ENCODE results near the gene WDR1.

The WDR1 gene

DNA sequence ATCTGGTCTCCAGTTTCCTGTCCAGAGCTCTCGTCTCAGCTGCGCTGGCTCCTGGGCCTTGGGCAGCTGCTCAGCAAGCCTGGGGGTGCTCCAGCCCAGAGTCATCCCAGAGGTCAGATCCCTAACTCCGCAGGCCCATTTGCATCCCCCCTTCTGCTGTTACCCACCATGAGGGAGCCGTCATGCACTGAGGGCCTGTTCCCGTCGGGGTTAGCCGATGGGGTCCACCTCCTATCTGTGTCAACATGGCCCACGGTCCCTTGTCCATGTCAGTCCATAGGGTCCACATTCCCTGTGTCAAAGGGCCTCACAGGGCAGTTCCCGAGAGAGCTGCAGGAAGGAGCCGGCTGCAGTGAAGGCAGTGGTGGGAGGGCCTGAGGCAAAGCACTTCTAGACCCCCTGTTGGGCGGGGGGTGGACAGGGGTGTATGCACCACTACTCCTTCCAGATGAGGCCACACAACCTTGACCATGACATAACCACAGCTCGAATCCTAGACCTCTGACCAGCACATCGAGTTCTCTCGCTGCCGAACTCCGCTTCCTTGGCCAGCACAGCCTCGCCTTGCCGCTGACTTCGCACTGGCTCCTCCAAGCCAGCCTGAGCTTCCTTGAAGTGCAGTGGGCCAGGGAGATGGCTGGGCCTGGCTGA lies 24.9 kb downstream of the WDR1 start:
- no peak for TF ChIP-seq EZH2 (IDR thresholded peaks at IDR 0.05; ENCODE audit: borderline replicate concordance, low read depth, low read length, severe bottlenecking)
- TF ChIP-seq, protein P1, sequence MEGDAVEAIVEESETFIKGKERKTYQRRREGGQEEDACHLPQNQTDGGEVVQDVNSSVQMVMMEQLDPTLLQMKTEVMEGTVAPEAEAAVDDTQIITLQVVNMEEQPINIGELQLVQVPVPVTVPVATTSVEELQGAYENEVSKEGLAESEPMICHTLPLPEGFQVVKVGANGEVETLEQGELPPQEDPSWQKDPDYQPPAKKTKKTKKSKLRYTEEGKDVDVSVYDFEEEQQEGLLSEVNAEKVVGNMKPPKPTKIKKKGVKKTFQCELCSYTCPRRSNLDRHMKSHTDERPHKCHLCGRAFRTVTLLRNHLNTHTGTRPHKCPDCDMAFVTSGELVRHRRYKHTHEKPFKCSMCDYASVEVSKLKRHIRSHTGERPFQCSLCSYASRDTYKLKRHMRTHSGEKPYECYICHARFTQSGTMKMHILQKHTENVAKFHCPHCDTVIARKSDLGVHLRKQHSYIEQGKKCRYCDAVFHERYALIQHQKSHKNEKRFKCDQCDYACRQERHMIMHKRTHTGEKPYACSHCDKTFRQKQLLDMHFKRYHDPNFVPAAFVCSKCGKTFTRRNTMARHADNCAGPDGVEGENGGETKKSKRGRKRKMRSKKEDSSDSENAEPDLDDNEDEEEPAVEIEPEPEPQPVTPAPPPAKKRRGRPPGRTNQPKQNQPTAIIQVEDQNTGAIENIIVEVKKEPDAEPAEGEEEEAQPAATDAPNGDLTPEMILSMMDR (IDR thresholded peaks at IDR 0.05; ENCODE audit: borderline replicate concordance, extremely low read depth, low read length, poor library complexity, severe bottlenecking): no peak
- no peaks in the 10 kb centered on the region for H3K27me3 ChIP-seq (ENCODE audit: insufficient read depth, low read length, poor library complexity)
- peaks cover 92% of the 10 kb centered on the region for H4K20me1 ChIP-seq (ENCODE audit: insufficient read depth, low read length)
- H3K4me1 ChIP-seq (ENCODE audit: insufficient read depth, low read length): no peaks in the 10 kb centered on the region
- H2AFZ ChIP-seq (ENCODE audit: low read depth, low read length): no peak overlapping the region
- ATAC-seq (ENCODE audit: insufficient read depth, low read depth): no peak
- no peak overlapping the region for H3K27ac ChIP-seq (ENCODE audit: low read length)
- H3K4me2 ChIP-seq (ENCODE audit: insufficient read depth, low read length): no peak overlapping the region
- no peak overlapping the region for H3K4me3 ChIP-seq (ENCODE audit: low read depth in 1 of 2, low read length in 2 of 2)
- no peak for DNase-seq
- H3K9me3 ChIP-seq (ENCODE audit: insufficient read depth, low read length, severe bottlenecking): no peaks in the 10 kb centered on the region
- no peak overlapping the region for H3K9ac ChIP-seq (ENCODE audit: low read depth, low read length)
- peaks cover 77% of the 10 kb centered on the region for H3K79me2 ChIP-seq (ENCODE audit: insufficient read depth, low read length)
- H3K36me3 ChIP-seq (ENCODE audit: insufficient read depth, low read length): peaks cover 99% of the 10 kb centered on the region

DNA sequence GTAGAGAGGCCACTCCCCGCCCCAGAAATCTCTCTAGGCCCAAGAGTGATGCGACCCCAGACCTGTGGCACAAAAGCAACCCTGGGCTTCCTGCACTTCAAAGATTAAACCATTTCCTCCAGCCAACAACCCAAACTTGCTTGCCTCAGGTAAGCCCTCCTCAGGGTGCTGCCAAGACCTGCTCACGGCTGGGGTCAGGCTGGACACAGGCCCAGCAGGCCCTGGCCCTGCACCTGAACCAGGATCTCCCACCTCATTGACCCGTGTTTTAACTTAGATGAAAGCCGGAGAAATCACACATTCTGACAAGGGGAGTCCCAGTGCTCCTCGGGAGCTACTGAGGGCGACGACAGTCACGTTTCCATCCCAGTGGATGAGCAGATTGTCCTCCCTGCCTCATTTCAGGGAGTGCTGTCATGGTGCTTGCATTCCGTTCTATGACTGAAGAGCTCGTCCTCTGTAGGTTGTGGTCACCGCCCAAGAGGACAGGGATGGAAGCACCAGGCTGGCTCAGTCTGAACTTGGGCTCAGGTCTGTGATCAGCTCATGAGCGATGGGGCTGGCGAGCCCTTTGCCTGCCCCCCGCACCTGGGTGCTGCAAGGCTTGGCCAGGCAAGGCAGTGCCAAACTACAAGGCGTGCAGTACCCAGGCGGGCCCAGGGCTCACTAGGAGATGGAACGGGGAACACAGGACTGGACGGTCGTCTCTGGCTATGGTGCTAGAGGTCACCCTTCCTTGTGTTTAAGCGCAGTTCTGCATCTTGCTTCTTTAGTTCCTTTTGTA lies 25.9 kb downstream of the WDR1 start:
- Histone ChIP-seq H3K27ac (ENCODE audit: low read length) (no peak overlapping the region), H3K79me2 (ENCODE audit: insufficient read depth, low read length) (peaks cover 67% of the 10 kb centered on the region), H4K20me1 (ENCODE audit: insufficient read depth, low read length) (peaks cover 92% of the 10 kb centered on the region), H3K4me2 (ENCODE audit: insufficient read depth, low read length) (no peak overlapping the region), H2AFZ (ENCODE audit: low read depth, low read length) (no peak overlapping the region), H3K9ac (ENCODE audit: low read depth, low read length) (no peak overlapping the region), H3K9me3 (ENCODE audit: insufficient read depth, low read length, severe bottlenecking) (no peaks in the 10 kb centered on the region), H3K36me3 (ENCODE audit: insufficient read depth, low read length) (peaks cover 99% of the 10 kb centered on the region), H3K4me1 (ENCODE audit: insufficient read depth, low read length) (no peaks in the 10 kb centered on the region), H3K27me3 (ENCODE audit: insufficient read depth, low read length, poor library complexity) (no peaks in the 10 kb centered on the region), H3K4me3 (ENCODE audit: low read depth in 1 of 2, low read length in 2 of 2) (no peak overlapping the region)
- DNase-seq: no peak
- no peak for ATAC-seq (ENCODE audit: insufficient read depth, low read depth)
- TF ChIP-seq, protein P1 (IDR thresholded peaks at IDR 0.05; ENCODE audit: borderline replicate concordance, extremely low read depth, low read length, poor library complexity, severe bottlenecking): no peak
- no peak for TF ChIP-seq EZH2 (IDR thresholded peaks at IDR 0.05; ENCODE audit: borderline replicate concordance, low read depth, low read length, severe bottlenecking)

DNA sequence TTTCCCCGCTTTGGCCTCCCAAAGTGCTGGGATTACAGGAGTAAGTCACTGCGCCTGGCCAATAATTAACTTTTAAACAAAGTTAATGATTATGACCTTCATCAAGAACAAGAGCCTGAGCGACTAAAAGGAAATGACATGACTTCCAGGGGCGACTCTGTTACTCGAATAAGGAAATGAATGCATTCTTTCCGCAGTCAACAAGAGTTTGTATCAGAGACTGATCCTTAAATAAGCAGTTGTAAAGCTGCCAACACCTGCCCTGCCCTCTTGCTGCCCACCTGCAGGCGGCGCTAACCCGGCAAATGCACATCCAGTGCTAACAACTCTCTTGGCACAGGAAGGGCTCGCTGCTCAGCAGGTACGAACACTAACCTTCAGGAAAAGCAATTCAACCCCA lies 27.3 kb downstream of the WDR1 start:
- Histone ChIP-seq H3K36me3 (ENCODE audit: insufficient read depth, low read length) (peaks cover 99% of the 10 kb centered on the region), H3K4me2 (ENCODE audit: insufficient read depth, low read length) (no peak overlapping the region), H3K4me3 (ENCODE audit: low read depth in 1 of 2, low read length in 2 of 2) (no peak overlapping the region), H3K27ac (ENCODE audit: low read length) (no peak overlapping the region), H3K27me3 (ENCODE audit: insufficient read depth, low read length, poor library complexity) (no peaks in the 10 kb centered on the region), H3K9ac (ENCODE audit: low read depth, low read length) (no peak overlapping the region), H2AFZ (ENCODE audit: low read depth, low read length) (no peak overlapping the region), H3K9me3 (ENCODE audit: insufficient read depth, low read length, severe bottlenecking) (no peaks in the 10 kb centered on the region), H3K79me2 (ENCODE audit: insufficient read depth, low read length) (peaks cover 54% of the 10 kb centered on the region), H4K20me1 (ENCODE audit: insufficient read depth, low read length) (peaks cover 90% of the 10 kb centered on the region), H3K4me1 (ENCODE audit: insufficient read depth, low read length) (no peaks in the 10 kb centered on the region)
- DNase-seq (no peak), ATAC-seq (ENCODE audit: insufficient read depth, low read depth) (no peak)
- TF ChIP-seq, protein P1 (IDR thresholded peaks at IDR 0.05; ENCODE audit: borderline replicate concordance, extremely low read depth, low read length, poor library complexity, severe bottlenecking): peak; percentile 47
- no peak for TF ChIP-seq EZH2 (IDR thresholded peaks at IDR 0.05; ENCODE audit: borderline replicate concordance, low read depth, low read length, severe bottlenecking)
